Kidney epithelial cell (primary cell): ENCODE data around the gene BCAT1. TPM values are rescaled to one million over a fixed set of nuclear protein-coding genes. Genes with fewer than 3 reads are reported as not detected.
"Not testable (repeated sequence)": the region's sequence is repeated elsewhere in the genome, so short reads cannot be mapped to it uniquely, and the experiment has no call there.

Experiments used
- DNase-seq: peaks from one replicate; pipeline ENCODE4 v3.0.0-alpha.2; 2010; ENCODE audit warnings: low read depth
- H3K27me3 ChIP-seq: 2 replicates; pipeline ENCODE4 v1.6.0; 2011; ENCODE audit warnings: low read length; ENCODE audit not compliant: control insufficient read depth, insufficient read depth
- H3K36me3 ChIP-seq: 2 replicates; pipeline ENCODE4 v1.5.1; 2011; ENCODE audit warnings: low read length; ENCODE audit not compliant: control insufficient read depth, insufficient read depth
- H3K4me3 ChIP-seq: 2 replicates; pipeline ENCODE4 v1.5.1; 2011; ENCODE audit warnings: low read depth, mild to moderate bottlenecking, control low read depth, low read length
- CTCF ChIP-seq: IDR thresholded peaks from 2 replicates; pipeline ENCODE4 v1.5.1; 2011; ENCODE audit warnings: mild to moderate bottlenecking, moderate library complexity, low read length, control low read depth, inconsistent platforms; ENCODE audit not compliant: insufficient read depth, poor library complexity, severe bottlenecking
- total RNA-seq: library from RNA; depleted of rRNA; stranded (reverse); fragments of >200 nt; gene quantifications from 2 replicates; pipeline ENCODE4 v1.2.3, GENCODE V29; 2015

The BCAT1 gene
- total RNA-seq, 1 donor from 2014 or later: 103 TPM

DNA sequence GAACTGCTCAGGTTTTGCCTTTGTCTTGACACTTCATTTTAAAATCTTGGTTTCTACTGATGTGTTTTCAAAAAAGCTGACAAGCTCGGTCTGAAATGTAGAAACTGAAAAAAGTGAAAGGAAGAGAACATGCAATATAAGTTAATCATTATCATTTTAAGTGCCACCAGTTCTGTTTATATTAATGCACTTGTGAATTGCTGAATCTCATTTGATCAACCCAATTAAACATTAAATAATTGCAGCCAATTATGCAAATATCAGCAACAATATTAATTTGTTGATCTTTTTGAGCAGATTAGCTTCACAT lies 133.8 kb downstream of the BCAT1 start:
- no peak for DNase-seq
- TF ChIP-seq CTCF: no peak
- Histone ChIP-seq H3K27me3 (no peaks in the 10 kb centered on the region), H3K36me3 (no peaks in the 10 kb centered on the region), H3K4me3 (no peak overlapping the region)

DNA sequence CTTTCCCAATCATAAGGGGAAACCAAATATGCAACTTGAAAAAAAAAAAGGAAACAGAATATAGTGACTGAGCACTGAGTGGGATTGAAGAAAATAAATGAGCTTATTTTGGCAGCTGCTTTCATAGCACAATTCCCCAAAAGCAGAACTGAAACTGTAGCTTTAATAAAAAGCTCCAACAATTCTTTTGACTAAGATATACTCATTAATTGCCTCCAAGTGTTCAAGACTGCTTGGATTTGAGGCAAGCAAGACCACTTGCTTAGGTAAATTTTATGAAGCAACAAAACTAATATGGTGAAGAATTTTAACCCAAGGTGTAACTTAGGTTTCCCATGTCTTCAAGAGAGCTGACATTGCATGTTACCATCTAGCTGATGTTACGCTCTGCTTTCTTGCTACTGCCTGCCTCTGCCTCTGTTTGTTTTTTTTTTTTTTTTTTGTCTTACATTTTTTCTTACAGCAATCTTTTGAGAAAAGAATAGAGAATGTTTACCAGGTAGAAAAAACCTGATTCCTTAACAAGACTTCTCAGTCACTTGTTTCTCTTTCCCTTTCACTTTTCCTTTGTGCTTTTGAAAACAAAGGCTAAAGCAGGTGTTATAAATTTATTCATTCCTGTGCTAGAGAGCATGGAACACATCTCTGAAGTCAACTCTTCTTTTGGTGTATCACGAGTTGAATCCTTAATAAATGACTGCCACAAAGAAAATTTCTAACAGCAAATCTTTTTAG lies 134.4 kb downstream of the BCAT1 start:
- no peak for TF ChIP-seq CTCF
- no peaks in the 10 kb centered on the region for H3K27me3 ChIP-seq
- H3K4me3 ChIP-seq: no peak overlapping the region
- DNase-seq: no peak
- no peaks in the 10 kb centered on the region for H3K36me3 ChIP-seq

DNA sequence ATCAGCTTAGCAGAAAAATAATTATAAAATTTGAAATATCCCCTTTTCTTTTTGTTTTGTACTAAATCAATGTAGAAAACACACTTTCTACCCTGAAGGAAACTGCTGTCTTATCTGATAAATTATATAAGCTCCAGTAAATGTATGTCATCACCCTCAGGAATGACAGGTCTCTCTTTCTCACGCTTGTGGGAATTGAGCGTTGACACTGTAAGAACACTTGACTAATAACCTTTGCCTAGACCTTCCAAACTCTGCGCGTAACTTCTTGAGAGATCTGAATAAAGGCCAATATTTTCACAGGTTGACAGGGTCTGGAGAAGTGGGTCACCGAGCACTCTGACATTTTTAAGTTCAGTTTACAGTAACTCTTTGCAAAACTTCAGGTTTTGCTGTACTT lies 138.5 kb downstream of the BCAT1 start:
- H3K4me3 ChIP-seq: no peak overlapping the region
- H3K27me3 ChIP-seq: no peaks in the 10 kb centered on the region
- H3K36me3 ChIP-seq: no peaks in the 10 kb centered on the region
- TF ChIP-seq CTCF: no peak
- no peak for DNase-seq

DNA sequence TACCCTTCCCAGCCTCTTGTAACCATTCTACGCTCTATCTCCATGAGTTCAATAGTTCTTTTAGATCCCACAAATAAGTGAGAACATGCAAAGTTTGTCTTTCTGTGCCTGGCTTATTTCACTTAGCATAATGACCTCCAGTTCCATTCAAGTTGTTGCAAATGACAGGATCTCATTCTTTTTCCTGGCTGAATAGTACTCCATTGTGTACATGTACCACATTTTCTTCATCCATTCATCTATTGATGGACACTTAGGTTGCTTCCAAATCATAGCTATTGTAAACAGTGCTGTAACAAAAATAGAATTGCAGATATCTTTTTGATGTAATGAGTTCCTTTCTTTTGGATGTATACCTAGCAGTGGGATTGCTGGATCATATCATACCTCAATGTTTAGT lies 139.6 kb downstream of the BCAT1 start:
- not testable (repeated sequence) for H3K27me3 ChIP-seq, H3K4me3 ChIP-seq, DNase-seq, H3K36me3 ChIP-seq

DNA sequence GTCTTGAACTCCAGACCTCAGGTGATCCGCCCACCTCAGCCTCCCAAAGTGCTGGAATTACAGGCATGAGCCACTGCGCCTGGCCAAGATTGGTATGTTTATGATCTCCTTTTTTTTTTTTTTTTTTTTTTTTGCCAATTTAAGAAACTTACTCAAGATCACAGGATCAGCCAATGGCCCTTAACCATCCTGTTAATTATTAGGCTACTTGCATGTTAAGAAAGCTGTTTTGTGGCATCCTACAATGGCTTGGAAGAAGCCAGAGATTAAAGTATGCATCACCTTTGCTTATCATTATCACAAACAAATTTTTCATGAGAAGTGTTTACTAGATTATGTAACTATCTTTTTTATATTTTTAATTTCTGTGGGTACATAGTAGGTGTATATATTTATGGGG lies 140.2 kb downstream of the BCAT1 start:
- TF ChIP-seq CTCF: no peak
- Histone ChIP-seq H3K4me3 (no peak overlapping the region), H3K27me3 (no peaks in the 10 kb centered on the region), H3K36me3 (no peaks in the 10 kb centered on the region)
- no peak for DNase-seq

DNA sequence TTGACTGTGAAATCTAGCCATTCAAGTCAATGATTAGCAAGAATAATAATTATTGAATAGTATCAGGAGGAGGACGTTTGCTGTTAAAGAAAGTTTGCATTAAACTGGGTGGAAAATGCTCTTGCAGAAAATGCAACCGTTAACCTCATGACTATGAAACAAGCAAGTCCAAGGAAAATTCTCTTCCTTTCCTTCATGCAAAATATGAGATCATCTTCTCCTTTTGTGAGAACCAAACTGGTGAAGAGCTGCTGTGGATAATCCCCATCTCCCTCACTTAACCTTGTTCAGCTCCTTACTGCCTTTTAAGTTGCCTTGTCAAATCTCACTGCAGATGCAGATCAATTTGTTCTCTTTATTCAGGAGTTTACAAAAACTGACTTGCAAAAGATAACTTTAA lies 142.5 kb downstream of the BCAT1 start:
- TF ChIP-seq CTCF: no peak
- Histone ChIP-seq H3K4me3 (no peak overlapping the region), H3K36me3 (no peaks in the 10 kb centered on the region), H3K27me3 (no peaks in the 10 kb centered on the region)
- DNase-seq: no peak
